Measurements from ENCODE around the gene KIAA0825. TPM values are rescaled to one million over a fixed set of nuclear protein-coding genes. Genes with fewer than 3 reads are reported as not detected.

KIAA0825 gene
- total RNA-seq, 2 donors from 2014 or later = 4.1 to 4.3 TPM

DNA sequence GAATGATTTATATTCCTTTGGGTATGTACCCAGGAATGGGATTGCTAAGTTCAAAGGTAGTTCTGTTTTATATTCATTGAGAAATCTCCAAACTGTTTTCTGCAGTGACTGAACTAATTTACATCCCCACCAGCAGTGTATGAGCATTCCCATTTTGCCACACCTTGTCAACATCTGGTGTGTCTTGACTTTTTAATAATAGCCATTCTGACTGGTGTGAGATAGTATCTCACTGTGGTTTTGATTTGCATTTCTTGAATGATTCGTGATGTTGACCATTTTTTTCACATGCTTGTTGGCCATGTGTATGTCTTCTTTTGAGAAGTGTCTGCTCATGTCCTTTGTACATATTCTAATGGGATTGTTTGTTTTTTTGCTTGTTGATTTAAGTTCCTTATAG, 421.5 kb downstream of the KIAA0825 start:
- Histone ChIP-seq H3K4me1 (ENCODE audit: control insufficient read depth in 1 of 2, low read depth in 2 of 2) (no peaks in the 10 kb centered on the region), H3K27me3 (replicated peaks; ENCODE audit: insufficient read depth) (no peaks in the 10 kb centered on the region), H3K27ac (no peak overlapping the region), H3K4me3 (no peak overlapping the region), H3K9me3 (no peaks in the 10 kb centered on the region), H3K36me3 (no peaks in the 10 kb centered on the region)
- ATAC-seq (ENCODE audit: insufficient number of reproducible peaks, low FRiP score, low read depth) (no peak), DNase-seq (ENCODE audit: low spot score) (no peak)
- TF ChIP-seq, protein P1, sequence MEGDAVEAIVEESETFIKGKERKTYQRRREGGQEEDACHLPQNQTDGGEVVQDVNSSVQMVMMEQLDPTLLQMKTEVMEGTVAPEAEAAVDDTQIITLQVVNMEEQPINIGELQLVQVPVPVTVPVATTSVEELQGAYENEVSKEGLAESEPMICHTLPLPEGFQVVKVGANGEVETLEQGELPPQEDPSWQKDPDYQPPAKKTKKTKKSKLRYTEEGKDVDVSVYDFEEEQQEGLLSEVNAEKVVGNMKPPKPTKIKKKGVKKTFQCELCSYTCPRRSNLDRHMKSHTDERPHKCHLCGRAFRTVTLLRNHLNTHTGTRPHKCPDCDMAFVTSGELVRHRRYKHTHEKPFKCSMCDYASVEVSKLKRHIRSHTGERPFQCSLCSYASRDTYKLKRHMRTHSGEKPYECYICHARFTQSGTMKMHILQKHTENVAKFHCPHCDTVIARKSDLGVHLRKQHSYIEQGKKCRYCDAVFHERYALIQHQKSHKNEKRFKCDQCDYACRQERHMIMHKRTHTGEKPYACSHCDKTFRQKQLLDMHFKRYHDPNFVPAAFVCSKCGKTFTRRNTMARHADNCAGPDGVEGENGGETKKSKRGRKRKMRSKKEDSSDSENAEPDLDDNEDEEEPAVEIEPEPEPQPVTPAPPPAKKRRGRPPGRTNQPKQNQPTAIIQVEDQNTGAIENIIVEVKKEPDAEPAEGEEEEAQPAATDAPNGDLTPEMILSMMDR (IDR thresholded peaks at IDR 0.05) = no peak

DNA sequence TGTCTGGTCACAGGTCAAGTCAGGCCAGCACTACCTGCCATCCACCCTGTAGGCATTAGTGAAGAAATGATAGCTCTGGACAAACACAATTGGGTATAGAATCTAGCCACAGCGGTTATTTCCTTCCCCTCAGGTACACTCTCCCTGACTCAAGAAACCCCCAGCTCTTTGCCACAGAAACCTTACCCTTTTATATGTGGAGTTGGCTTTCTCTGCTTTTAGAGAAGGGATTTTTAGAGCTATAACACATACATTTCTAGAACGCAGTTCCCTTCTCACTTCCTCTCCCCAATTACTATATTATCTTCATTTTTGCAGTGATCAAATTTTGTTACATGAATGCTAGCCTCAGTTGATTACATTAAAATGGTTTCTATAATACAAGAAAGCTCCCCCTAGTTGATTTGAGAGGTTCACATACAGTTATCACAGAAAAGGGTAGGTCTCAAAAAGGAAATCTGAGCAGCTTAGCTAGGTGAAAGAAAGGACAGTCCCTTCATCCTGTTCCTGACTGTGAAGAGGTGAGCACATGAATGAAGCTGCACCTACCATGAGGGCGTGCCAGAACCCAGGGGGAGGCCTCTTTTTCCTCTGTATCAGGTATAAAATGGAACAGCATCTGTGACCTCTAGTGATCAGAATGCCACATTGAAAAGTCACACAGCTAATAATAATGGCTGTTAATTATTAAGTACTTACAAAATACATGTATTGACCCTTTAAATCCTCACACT, 425.6 kb downstream of the KIAA0825 start:
- Histone ChIP-seq H3K4me3 (no peak overlapping the region), H3K4me1 (ENCODE audit: control insufficient read depth in 1 of 2, low read depth in 2 of 2) (no peaks in the 10 kb centered on the region), H3K36me3 (no peaks in the 10 kb centered on the region), H3K27me3 (replicated peaks; ENCODE audit: insufficient read depth) (no peaks in the 10 kb centered on the region), H3K27ac (no peak overlapping the region), H3K9me3 (no peaks in the 10 kb centered on the region)
- no peak for DNase-seq (ENCODE audit: low spot score)
- no peak for ATAC-seq (ENCODE audit: insufficient number of reproducible peaks, low FRiP score, low read depth)
- TF ChIP-seq, protein P1 (IDR thresholded peaks at IDR 0.05) = no peak

DNA sequence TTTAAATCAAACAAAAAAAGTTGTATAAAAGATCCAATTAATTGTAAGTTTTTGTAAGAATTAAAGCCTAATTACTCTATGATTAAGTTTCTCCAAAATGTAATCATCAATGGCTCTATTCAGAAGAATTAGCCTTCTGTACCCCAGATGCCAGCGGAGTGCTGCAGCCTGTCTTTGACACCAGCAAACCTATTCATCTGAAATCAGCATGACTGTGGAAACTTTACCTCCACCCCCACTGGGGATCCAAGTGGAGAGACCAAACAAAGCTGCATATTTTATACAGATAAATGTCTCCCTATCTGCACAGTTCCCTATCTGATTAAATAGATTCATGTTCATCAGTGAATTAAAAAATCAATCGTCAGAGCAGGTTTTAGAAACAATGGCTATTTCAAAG, 426.8 kb downstream of the KIAA0825 start:
- DNase-seq (ENCODE audit: low spot score) = no peak
- H3K27me3 ChIP-seq (replicated peaks; ENCODE audit: insufficient read depth) = no peaks in the 10 kb centered on the region
- H3K4me3 ChIP-seq = no peak overlapping the region
- H3K27ac ChIP-seq = no peak overlapping the region
- TF ChIP-seq, protein P1 (IDR thresholded peaks at IDR 0.05) = no peak
- H3K9me3 ChIP-seq = no peaks in the 10 kb centered on the region
- no peaks in the 10 kb centered on the region for H3K4me1 ChIP-seq (ENCODE audit: control insufficient read depth in 1 of 2, low read depth in 2 of 2)
- no peaks in the 10 kb centered on the region for H3K36me3 ChIP-seq
- ATAC-seq (ENCODE audit: insufficient number of reproducible peaks, low FRiP score, low read depth) = no peak

DNA sequence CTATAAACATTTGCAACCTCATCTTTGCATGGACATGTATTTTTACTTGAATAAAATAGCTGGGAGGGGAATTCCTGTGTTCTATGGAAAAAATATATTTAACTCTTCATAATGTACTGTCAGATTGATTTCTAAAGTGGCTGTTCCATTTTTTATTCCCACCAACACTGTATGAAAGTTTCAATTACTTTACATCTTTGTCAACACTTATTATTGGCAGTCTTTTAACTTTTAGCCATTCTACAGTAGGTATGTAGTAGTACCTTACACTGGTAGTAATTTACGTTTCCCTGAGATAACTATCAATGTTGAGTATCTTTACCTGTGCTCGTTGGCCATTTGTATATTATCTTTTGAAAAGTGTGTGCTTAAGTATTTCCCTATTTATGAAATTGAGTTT, 429.7 kb downstream of the KIAA0825 start:
- Histone ChIP-seq H3K9me3 (no peaks in the 10 kb centered on the region), H3K27ac (no peak overlapping the region), H3K4me3 (no peak overlapping the region), H3K27me3 (replicated peaks; ENCODE audit: insufficient read depth) (no peaks in the 10 kb centered on the region), H3K4me1 (ENCODE audit: control insufficient read depth in 1 of 2, low read depth in 2 of 2) (no peaks in the 10 kb centered on the region), H3K36me3 (no peaks in the 10 kb centered on the region)
- DNase-seq (ENCODE audit: low spot score) (no peak), ATAC-seq (ENCODE audit: insufficient number of reproducible peaks, low FRiP score, low read depth) (no peak)
- TF ChIP-seq, protein P1 (IDR thresholded peaks at IDR 0.05) = no peak

DNA sequence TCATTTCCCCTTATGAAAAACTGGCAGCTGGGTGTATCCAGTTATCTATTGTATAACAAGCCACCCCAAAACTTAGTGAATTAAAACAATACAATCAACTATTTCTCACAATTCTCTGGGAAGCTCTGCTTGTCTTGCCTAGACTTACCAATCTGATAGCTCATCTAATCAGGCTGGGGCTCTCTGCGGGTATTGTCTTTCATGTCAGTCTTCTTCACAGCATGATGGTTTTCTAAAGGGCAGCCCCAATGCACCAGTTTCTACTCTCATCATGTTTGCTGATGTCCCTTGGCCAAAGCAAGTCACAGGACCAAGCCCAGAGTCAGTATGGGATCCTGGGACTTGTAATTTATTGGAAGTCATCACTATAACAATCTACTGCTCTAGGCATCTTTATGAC, 433.5 kb downstream of the KIAA0825 start:
- ATAC-seq (ENCODE audit: insufficient number of reproducible peaks, low FRiP score, low read depth) (no peak), DNase-seq (ENCODE audit: low spot score) (no peak)
- Histone ChIP-seq H3K36me3 (no peaks in the 10 kb centered on the region), H3K9me3 (no peaks in the 10 kb centered on the region), H3K27ac (no peak overlapping the region), H3K4me1 (ENCODE audit: control insufficient read depth in 1 of 2, low read depth in 2 of 2) (no peaks in the 10 kb centered on the region), H3K4me3 (no peak overlapping the region), H3K27me3 (replicated peaks; ENCODE audit: insufficient read depth) (no peaks in the 10 kb centered on the region)
- TF ChIP-seq, protein P1 (IDR thresholded peaks at IDR 0.05) = no peak

Data from thoracic aorta (tissue), 2 donors.